GM12878 (cell line): ENCODE data around the gene CASTOR1. TPM values are rescaled to one million over a fixed set of nuclear protein-coding genes. Genes with fewer than 3 reads are reported as not detected.

ENCODE experiments used
- ATAC-seq: fragments of 200-7000 bp; cut with Tn5 transposase; 3 replicates; pipeline ENCODE4 v1.9.1; 2020; ENCODE audit warnings: mild to moderate bottlenecking, moderate library complexity
- BruUV-seq: library from RNA; stranded (reverse); fragments of 400-500 nt; replicated peaks from 2 replicates; lab custom pipeline; 2021; lab: Mats Ljungman, UMichigan
- CTCF ChIA-PET: fragments of 300-600 bp; sonication (Branson Sonifier 250); formaldehyde crosslinking; extraction: SDS; loops from one replicate; lab custom pipeline; 2021; ENCODE audit warnings: inconsistent platforms; lab: Yijun Ruan, JAX
- POLR2A ChIA-PET: fragments of 350-600 bp; formaldehyde crosslinking; extraction: SDS; loops from one replicate; lab custom pipeline; 2021; ENCODE audit warnings: inconsistent platforms; lab: Charles Lee
- RAD21 ChIA-PET: fragments of 300-600 bp; sonication (Branson Sonifier 250); formaldehyde crosslinking; loops from one replicate; lab custom pipeline; 2023; ENCODE audit warnings: antibody characterized with exemption; ENCODE audit not compliant: unreplicated experiment; lab: Charles Lee
- SMC1A ChIA-PET: fragments of 300-600 bp; sonication (Branson Sonifier 250); formaldehyde crosslinking; loops from one replicate; lab custom pipeline; 2023; ENCODE audit not compliant: unreplicated experiment, uncharacterized antibody; lab: Charles Lee
- DNase-seq: peaks from one replicate; pipeline ENCODE4 v3.0.0-alpha.2; 2011; ENCODE audit warnings: low read depth, low spot score
- FAIRE-seq: peaks from 3 replicates; lab custom pipeline; 2011; peaks lifted over from hg19 to GRCh38; lab: Jason Lieb, UNC
- H2AFZ ChIP-seq: 2 replicates; pipeline ENCODE4 v1.6.0; 2011; ENCODE audit warnings: low read depth, low read length, control low read depth; ENCODE audit not compliant: control insufficient read depth
- H3K27ac ChIP-seq: 2 replicates; pipeline ENCODE4 v1.5.1; 2011; ENCODE audit warnings: control low read depth; ENCODE audit not compliant: control insufficient read depth, insufficient read depth
- H3K27me3 ChIP-seq, 2 experiments: replicated peaks in 1 of 2; 2 replicates each; pipeline versions ENCODE4 v1.6.0 to v1.6.1; 2011; ENCODE audit warnings: low read length in 1 of 2; ENCODE audit not compliant: control insufficient read depth in 2 of 2, insufficient read depth in 2 of 2
- H3K36me3 ChIP-seq, 2 experiments: 2 replicates each; pipeline ENCODE4 v1.5.1; 2011; ENCODE audit warnings: low read length in 1 of 2; ENCODE audit not compliant: control insufficient read depth in 2 of 2, insufficient read depth in 2 of 2
- H3K4me1 ChIP-seq: 2 replicates; pipeline ENCODE4 v1.6.1; 2011; ENCODE audit warnings: mild to moderate bottlenecking, low read length, moderate library complexity, mixed read lengths; ENCODE audit not compliant: control insufficient read depth, insufficient read depth
- H3K4me2 ChIP-seq: 2 replicates; pipeline ENCODE4 v1.6.0; 2011; ENCODE audit warnings: control low read depth; ENCODE audit not compliant: control insufficient read depth, insufficient read depth
- H3K4me3 ChIP-seq: fragments of 200-600 bp; sonication (generic); 2 replicates; pipeline ENCODE4 v1.5.1; 2016
- H3K79me2 ChIP-seq: 2 replicates; pipeline ENCODE4 v1.6.0; 2011; ENCODE audit warnings: low read length; ENCODE audit not compliant: control insufficient read depth, insufficient read depth
- H3K9ac ChIP-seq: 2 replicates; pipeline ENCODE4 v1.8.0; 2011; ENCODE audit warnings: low read length, control low read depth, mixed read lengths; ENCODE audit not compliant: control insufficient read depth, insufficient read depth
- H3K9me3 ChIP-seq: replicated peaks from 3 replicates; pipeline ENCODE4 v1.5.1; 2011; ENCODE audit warnings: mild to moderate bottlenecking, low read length; ENCODE audit not compliant: control insufficient read depth, insufficient read depth
- H4K20me1 ChIP-seq: 2 replicates; pipeline ENCODE4 v1.6.0; 2011; ENCODE audit not compliant: control insufficient read depth, insufficient read depth
- CUX1 ChIP-seq: IDR thresholded peaks from 2 replicates; pipeline ENCODE4 v1.6.1; 2012; ENCODE audit warnings: improper control_type of control experiment, low read depth, low read length; ENCODE audit not compliant: insufficient replicate concordance
- EP300 ChIP-seq, 2 experiments: fragments of 150-350 bp in 1 of 2; IDR thresholded peaks; 2 replicates each; pipeline ENCODE4 v1.6.1; 2011 to 2012; ENCODE audit warnings: low read depth in 2 of 2, low read length in 2 of 2, borderline replicate concordance in 1 of 2, improper control_type of control experiment in 1 of 2, inconsistent platforms in 1 of 2; ENCODE audit not compliant: control insufficient read depth in 1 of 2
- FOXK2 ChIP-seq: fragments of 450-650 bp; IDR thresholded peaks from 2 replicates; pipeline ENCODE4 v1.6.1; 2017; ENCODE audit warnings: mild to moderate bottlenecking, moderate library complexity
- HDAC6 ChIP-seq: fragments of 200-600 bp; sonication (generic); IDR thresholded peaks from one replicate; pipeline ENCODE4 v1.8.0; 2017; ENCODE audit warnings: antibody characterized with exemption; ENCODE audit not compliant: unreplicated experiment
- HDGF ChIP-seq: fragments of 450-650 bp; IDR thresholded peaks from 2 replicates; pipeline ENCODE4 v1.6.1; 2016; ENCODE audit warnings: antibody characterized with exemption
- MTA2 ChIP-seq: fragments of 450-650 bp; IDR thresholded peaks from 2 replicates; pipeline ENCODE4 v1.6.1; 2016; ENCODE audit warnings: low read depth, mild to moderate bottlenecking, moderate library complexity
- NFXL1 ChIP-seq: fragments of 450-650 bp; IDR thresholded peaks from 2 replicates; pipeline ENCODE4 v1.6.1; 2017; ENCODE audit warnings: antibody characterized with exemption, mild to moderate bottlenecking, borderline replicate concordance
- RAD21 ChIP-seq: IDR thresholded peaks from 2 replicates; pipeline ENCODE4 v1.6.1; 2011; ENCODE audit warnings: mild to moderate bottlenecking, low read depth, low read length, moderate library complexity; ENCODE audit not compliant: insufficient read depth
- SMARCA5 ChIP-seq: fragments of 450-650 bp; IDR thresholded peaks from 2 replicates; pipeline ENCODE4 v1.6.1; 2017; ENCODE audit warnings: mild to moderate bottlenecking
- SMC3 ChIP-seq: IDR thresholded peaks from 2 replicates; pipeline ENCODE4 v1.6.1; 2011; ENCODE audit warnings: low read length, improper control_type of control experiment, borderline replicate concordance
- SUPT20H ChIP-seq: IDR thresholded peaks from 2 replicates; pipeline ENCODE4 v1.6.1; 2011; ENCODE audit warnings: low read depth, mild to moderate bottlenecking, low read length, moderate library complexity, borderline replicate concordance; ENCODE audit not compliant: control insufficient read depth
- ZBTB33 ChIP-seq: fragments of 450-650 bp; IDR thresholded peaks from 2 replicates; pipeline ENCODE4 v1.6.1; 2017; ENCODE audit warnings: mild to moderate bottlenecking
- ZNF24 ChIP-seq: fragments of 450-650 bp; IDR thresholded peaks from 2 replicates; pipeline ENCODE4 v1.6.1; 2017; ENCODE audit warnings: antibody characterized with exemption, mild to moderate bottlenecking
- WGBS: methylation state at CpG from one replicate; pipeline ENCODE4 v1.1.6; 2016; ENCODE audit warnings: low lambda C conversion rate; ENCODE audit not compliant: insufficient replicate concordance, insufficient coverage; ENCODE audit errors: missing lambda C conversion rate; 5-methylcytosine and 5-hydroxymethylcytosine counted together
- in situ Hi-C: fragments of 300-500 bp; cut with MboI; formaldehyde crosslinking; loops from 9 replicates; pipeline ENCODE4 v1.14.3; 2018; ENCODE audit warnings: mixed read lengths
- intact Hi-C: fragments of 100-400 bp; cut with micrococcal nuclease; formaldehyde crosslinking; loops from one replicate; pipeline ENCODE4 v1.14.2; 2022; ENCODE audit not compliant: unreplicated experiment
- polyA plus RNA-seq, 11 experiments: library from polyadenylated mRNA; depleted of rRNA in 4 of 11; unstranded in 6 of 11; stranded (reverse) in 5 of 11; fragments of >200 nt; fragmentation: Nextera tagmentation in 4 of 11; fragmentation: Illumina TruSeq in 1 of 11; extraction: Ambion mirVana in 4 of 11; extraction: Trizol in 1 of 11; gene quantifications; 1 replicate in 1 of 11; 2 replicates in 10 of 11; pipeline versions ENCODE4 v1.2.1 to v1.2.3, GENCODE V29; 2011 to 2016; ENCODE audit warnings: inconsistent platforms in 2 of 11, missing spikeins in 2 of 11, low read depth in 1 of 11
- total RNA-seq, 4 experiments: library from RNA; depleted of rRNA in 3 of 4; stranded (reverse); fragments of >200 nt in 3 of 4; fragmentation: Illumina TruSeq in 1 of 4; extraction: Trizol in 1 of 4; gene quantifications; 2 replicates each; pipeline versions ENCODE4 v1.2.1 to v1.2.3, GENCODE V29; 2013 to 2021
- TF ChIP-seq, protein P1 (sequence below): fragments of 150-350 bp; IDR thresholded peaks from 2 replicates; pipeline ENCODE4 v1.6.1; 2014; ENCODE audit warnings: mild to moderate bottlenecking, low read depth, low read length

The CASTOR1 gene
- total and polyA plus RNA-seq, 10 of the 15 experiments (the other 5 are each of a cell fraction or from before 2014, with no cell fraction given), result 0.31 to 9.1 (median 3.3) TPM

- Histone ChIP-seq H3K4me3 (no peak overlapping the region), H3K4me1 (peaks cover 25% of the 10 kb centered on the region), H3K27ac (no peak overlapping the region), H3K79me2 (no peaks in the 10 kb centered on the region), H3K9me3 (no peaks in the 10 kb centered on the region), H2AFZ (no peak overlapping the region), H3K27me3 (no peaks in the 10 kb centered on the region; a peak in 1 of 4 replicates), H4K20me1 (no peaks in the 10 kb centered on the region), H3K9ac (no peak overlapping the region), H3K4me2 (no peak overlapping the region), H3K36me3 (peaks cover 0 to 4% of the 10 kb centered on the region in 2 experiments; a peak in 1 of 4 replicates)
- SMC1A ChIA-PET, result interaction anchor here (4.7 to 5.6 kb wide), 2 partner anchors 99 to 179 kb away, joined by 41 to 201 read pairs; partner anchors contain the start of gene RNF215
- FAIRE-seq (no peak), DNase-seq (no peak), ATAC-seq (no peak)
- no TSS peak for BruUV-seq
- in situ Hi-C loops (loop anchor here (5.0 kb wide), 1 partner anchor 101 kb away; the partner anchor contains the start of gene RNF215), intact Hi-C loops (loop anchor here (1.0 to 10.0 kb wide), 2 partner anchors 178 to 198 kb away; no protein-coding TSS in a partner anchor)
- POLR2A ChIA-PET, result no interaction called here
- RAD21 ChIA-PET, result interaction anchor here (0.9 to 1.5 kb wide), 4 partner anchors 23 to 176 kb away, joined by 3 to 5 read pairs (median 3); partner anchors contain the start of gene RNF215
- CTCF ChIA-PET, result interaction anchor here (0.8 to 10.5 kb wide), 11 partner anchors 19 to 178 kb away, joined by 3 to 436 read pairs (median 7); partner anchors contain the start of genes OSM and RNF215
- WGBS, result 50% methylated on average over 5 of the region's 5 CpGs
- TF ChIP-seq ZNF24 (no peak), EP300 (IDR thresholded peaks at IDR 0.05; ENCODE audit: borderline replicate concordance in 1 of 2, control insufficient read depth in 1 of 2, low read depth in 2 of 2, low read length in 2 of 2) (no peak), SUPT20H (no peak), SMC3 (no peak), FOXK2 (no peak), ZBTB33 (no peak), NFXL1 (no peak), HDAC6 (no peak), HDGF (no peak), RAD21 (no peak), SMARCA5 (no peak), MTA2 (no peak), CUX1 (no peak)
- TF ChIP-seq, protein P1, sequence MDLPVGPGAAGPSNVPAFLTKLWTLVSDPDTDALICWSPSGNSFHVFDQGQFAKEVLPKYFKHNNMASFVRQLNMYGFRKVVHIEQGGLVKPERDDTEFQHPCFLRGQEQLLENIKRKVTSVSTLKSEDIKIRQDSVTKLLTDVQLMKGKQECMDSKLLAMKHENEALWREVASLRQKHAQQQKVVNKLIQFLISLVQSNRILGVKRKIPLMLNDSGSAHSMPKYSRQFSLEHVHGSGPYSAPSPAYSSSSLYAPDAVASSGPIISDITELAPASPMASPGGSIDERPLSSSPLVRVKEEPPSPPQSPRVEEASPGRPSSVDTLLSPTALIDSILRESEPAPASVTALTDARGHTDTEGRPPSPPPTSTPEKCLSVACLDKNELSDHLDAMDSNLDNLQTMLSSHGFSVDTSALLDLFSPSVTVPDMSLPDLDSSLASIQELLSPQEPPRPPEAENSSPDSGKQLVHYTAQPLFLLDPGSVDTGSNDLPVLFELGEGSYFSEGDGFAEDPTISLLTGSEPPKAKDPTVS, result no peak
These were observed 3.0 kb downstream of the CASTOR1 start for GRCh38 chr22:30286331-30286730.
